ENCODE measurements around the gene PRCC. TPM values are rescaled to one million over a fixed set of nuclear protein-coding genes. Genes with fewer than 3 reads are reported as not detected.

PRCC gene
- total and polyA plus RNA-seq, 2 of the 8 experiments (the other 6 are each of a cell fraction or from before 2014, with no cell fraction given): 95.2 to 115 TPM

- Histone ChIP-seq H2BK20ac (ENCODE audit: low read length) (peak overlapping the region; percentile 61; the same call in 1 of the 2 replicates), H3K14ac (ENCODE audit: insufficient read length) (no peak overlapping the region), H3K4me1 (replicated peaks in 1 of 4; ENCODE audit: control insufficient read depth in 3 of 4, insufficient read depth in 4 of 4, low read length in 3 of 4) (peaks cover 32 to 50% (median 34%) of the 10 kb centered on the region in 4 experiments), H3K56ac (replicated peaks; ENCODE audit: insufficient read length, low read depth, low read length) (peak overlapping the region; percentile 43), H3K27ac (ENCODE audit: low read depth, low read length) (peak overlapping the region; percentile 100), H3K4me2 (ENCODE audit: insufficient read depth in 1 of 2, low read depth in 2 of 2, low read length in 2 of 2) (peak overlapping the region; percentile 98 to 99), H3K4me3 (ENCODE audit: extremely low read depth in 1 of 4, insufficient read depth in 2 of 4, low read depth in 3 of 4, low read length in 4 of 4) (peak overlapping the region; percentile 52 to 100 (median 64)), H3K9me3 (ENCODE audit: insufficient read depth in 2 of 2, low read depth in 1 of 2, low read length in 1 of 2) (no peaks in the 10 kb centered on the region), H3K79me2 (ENCODE audit: control insufficient read depth in 1 of 2, insufficient read depth in 2 of 2, low read length in 2 of 2) (peaks cover 30 to 63% of the 10 kb centered on the region in 2 experiments), H3K23ac (ENCODE audit: insufficient read length) (no peak overlapping the region), H2BK12ac (ENCODE audit: low read depth, low read length) (peak overlapping the region; percentile 98; the same call in 1 of the 2 replicates), H3K4ac (replicated peaks; ENCODE audit: insufficient read length, low read depth, low read length) (no peak overlapping the region), H3K18ac (ENCODE audit: extremely low read depth, low read length) (peak overlapping the region; percentile 99), H4K5ac (ENCODE audit: insufficient read length, low read depth, low read length) (peak overlapping the region; percentile 92), H3K23me2 (ENCODE audit: low read depth, low read length) (peaks cover 8% of the 10 kb centered on the region), H2BK5ac (ENCODE audit: low read depth, low read length) (peak overlapping the region; percentile 99), H3K27me3 (replicated peaks in 1 of 4; ENCODE audit: control insufficient read depth in 3 of 4, extremely low read depth in 1 of 4, insufficient read depth in 3 of 4, low read length in 3 of 4) (no peaks in the 10 kb centered on the region), H2BK15ac (ENCODE audit: low read length) (peak overlapping the region; percentile 92; the same call in 1 of the 2 replicates), H4K8ac (ENCODE audit: extremely low read depth, insufficient read depth, low read length) (0 out of 2 replicates have a peak overlapping the region, but pooled peaks have one; percentile 84), H4K91ac (replicated peaks; ENCODE audit: insufficient read length, low read length) (peak overlapping the region; percentile 69), H4K20me1 (replicated peaks in 1 of 2; ENCODE audit: control insufficient read depth in 1 of 2, insufficient read depth in 2 of 2, low read length in 2 of 2) (peaks cover 0 to 4% of the 10 kb centered on the region in 2 experiments), H2AK5ac (ENCODE audit: low read depth, low read length) (peak overlapping the region; percentile 94), H2AFZ (ENCODE audit: low read length) (no peak overlapping the region), H3K9ac (replicated peaks in 1 of 4; ENCODE audit: extremely low read depth in 1 of 4, low read depth in 3 of 4, low read length in 3 of 4) (peak overlapping the region in 3 of 4 experiments; percentile 42 to 98 (median 81); a peak in 6 of 7 replicates), H3K36me3 (ENCODE audit: control insufficient read depth in 2 of 4, insufficient read depth in 4 of 4, low read length in 3 of 4) (peaks cover 13 to 33% (median 14%) of the 10 kb centered on the region in 4 experiments; a peak in 6 of 8 replicates), H2BK120ac (replicated peaks; ENCODE audit: low read depth, low read length) (peak overlapping the region; percentile 16), H3K79me1 (ENCODE audit: low read depth, low read length) (peaks cover 15% of the 10 kb centered on the region)
- no peak for TF ChIP-seq RAD21 (IDR thresholded peaks at IDR 0.05 in 1 of 2, conservative IDR thresholded peaks at IDR 0.05 in 1 of 2; ENCODE audit: low read depth in 2 of 2, low read length in 2 of 2)
- no peak for TF ChIP-seq YY1 (IDR thresholded peaks at IDR 0.05; ENCODE audit: low read depth, low read length)
- 0 out of 2 replicates have a peak, but pooled peaks have one; percentile 34 for TF ChIP-seq ATF3 (IDR thresholded peaks at IDR 0.05; ENCODE audit: insufficient read depth, low read depth, low read length)
- TF ChIP-seq MAX (IDR thresholded peaks at IDR 0.05): peak; percentile 43; the same call in 1 of the 2 replicates
- TF ChIP-seq EZH2 (IDR thresholded peaks at IDR 0.05; ENCODE audit: low read depth, low read length, severe bottlenecking): no peak
- no peak for TF ChIP-seq POLR2A (IDR thresholded peaks at IDR 0.05; ENCODE audit: control extremely low read depth in 1 of 2, low read depth in 2 of 2, low read length in 2 of 2)
- TF ChIP-seq SP4 (IDR thresholded peaks at IDR 0.05; ENCODE audit: low read length): no peak
- no peak for TF ChIP-seq JUN (IDR thresholded peaks at IDR 0.05; ENCODE audit: low read depth, low read length)
- TF ChIP-seq CBX5 (IDR thresholded peaks at IDR 0.05; ENCODE audit: low read depth, low read length): no peak
- TF ChIP-seq NANOG (IDR thresholded peaks at IDR 0.05; ENCODE audit: insufficient read depth, low read depth, low read length, poor library complexity, severe bottlenecking): no peak
- TF ChIP-seq USF2 (IDR thresholded peaks at IDR 0.05; ENCODE audit: low read length): peak; percentile 78
- ChIA-PET CTCF (ENCODE audit: partially characterized antibody) (interaction anchor here (0.7 to 6.6 kb wide), 4 partner anchors 19 to 57 kb away, joined by 3 to 76 read pairs (median 14); partner anchors contain the start of genes ISG20L2 and METTL25B), POLR2A (ENCODE audit: partially characterized antibody) (interaction anchor here (1.3 to 10.7 kb wide), 8 partner anchors 11 to 53 kb away, joined by 5 to 214 read pairs (median 6); partner anchors contain the start of genes ISG20L2, METTL25B and PRCC)
- no peak for FAIRE-seq
- WGBS, 2 experiments (ENCODE audit: extremely low coverage in 1 of 2, insufficient coverage in 1 of 2, insufficient read length in 1 of 2, insufficient replicate concordance in 2 of 2, low coverage in 1 of 2, low lambda C conversion rate in 2 of 2, missing lambda C conversion rate in 1 of 2): 28% methylated on average over 7 of the region's 9 CpGs; no CpG with 5 or more reads in 1 of the 2 experiments
- DNase-seq (ENCODE audit: low read depth in 1 of 2, low spot score in 2 of 2): no peak
Observed at GRCh38 chr1:156746406-156746727, 21.0 kb upstream of the PRCC start.
